A549 (cell line): Measurements from ENCODE around the gene KIF16B. TPM values are rescaled to one million over a fixed set of nuclear protein-coding genes. Genes with fewer than 3 reads are reported as not detected.
"Not testable (repeated sequence)": the region's sequence is repeated elsewhere in the genome, so short reads cannot be mapped to it uniquely, and the experiment has no call there.

Source experiments
- ATAC-seq, 2 experiments: fragments of 200-7000 bp in 1 of 2; fragments of >200 bp in 1 of 2; cut with Nextera tagmentation in 1 of 2; cut with Tn5 transposase in 1 of 2; 3 replicates each; pipeline versions ENCODE4 v1.8.0 to v1.9.1; 2018 to 2020; ENCODE audit warnings: mild to moderate bottlenecking in 1 of 2, moderate library complexity in 1 of 2
- CTCF ChIA-PET: fragments of 300-600 bp; sonication (Branson Sonifier 250); formaldehyde crosslinking; extraction: SDS; loops from one replicate; lab custom pipeline; 2021; ENCODE audit warnings: antibody characterized with exemption, inconsistent platforms; lab: Yijun Ruan, JAX
- POLR2A ChIA-PET: fragments of 350-600 bp; formaldehyde crosslinking; extraction: SDS; loops from one replicate; lab custom pipeline; 2021; ENCODE audit warnings: antibody characterized with exemption, inconsistent platforms; lab: Yijun Ruan, JAX
- DNase-seq, 2 experiments: peaks; one replicate each; pipeline versions ENCODE4 v3.0.0 to v3.0.0-alpha.2; 2011 to 2016; ENCODE audit warnings: low read depth in 1 of 2, low spot score in 1 of 2
- FAIRE-seq: peaks from 2 replicates; lab custom pipeline; 2011; peaks lifted over from hg19 to GRCh38; lab: Jason Lieb, UNC
- H3K27ac ChIP-seq, 2 experiments: fragments of >200 bp; sonication (Bioruptor Twin); formaldehyde crosslinking; 3 replicates each; pipeline ENCODE4 v1.5.1; 2016 to 2017
- H3K4me1 ChIP-seq: fragments of >200 bp; sonication (Bioruptor Twin); formaldehyde crosslinking; 3 replicates; pipeline ENCODE4 v1.6.1; 2016
- H3K4me2 ChIP-seq: fragments of >200 bp; sonication (Bioruptor Twin); formaldehyde crosslinking; 3 replicates; pipeline ENCODE4 v1.6.1; 2016
- H3K4me3 ChIP-seq: fragments of >200 bp; sonication (Bioruptor Twin); formaldehyde crosslinking; 3 replicates; pipeline ENCODE4 v1.5.1; 2016
- H3K9me3 ChIP-seq: fragments of >200 bp; sonication (Bioruptor Twin); formaldehyde crosslinking; 3 replicates; pipeline ENCODE4 v1.6.1; 2016
- BHLHE40 ChIP-seq: IDR thresholded peaks from 2 replicates; pipeline ENCODE4 v1.6.1; 2012; ENCODE audit warnings: low read depth, low read length, inconsistent platforms
- CEBPB ChIP-seq, 2 experiments: fragments of >200 bp in 1 of 2; sonication (Bioruptor Twin) in 1 of 2; formaldehyde crosslinking in 1 of 2; IDR thresholded peaks; 2 replicates each; pipeline ENCODE4 v1.6.1; 2012 to 2016
- EHF ChIP-seq: fragments of 250-450 bp; sonication (Bioruptor Pico); IDR thresholded peaks from 2 replicates; pipeline ENCODE4 v1.5.0; 2020; ENCODE audit warnings: mild to moderate bottlenecking
- ESRRA ChIP-seq: fragments of 150-350 bp; IDR thresholded peaks from 2 replicates; pipeline ENCODE4 v1.6.1; 2014; ENCODE audit warnings: mild to moderate bottlenecking, low read length, borderline replicate concordance
- FOSB ChIP-seq: fragments of 250-450 bp; sonication (Bioruptor Pico); IDR thresholded peaks from 2 replicates; pipeline ENCODE4 v1.5.0; 2020; ENCODE audit warnings: mild to moderate bottlenecking, moderate library complexity
- HEYL ChIP-seq: fragments of 250-450 bp; sonication (Bioruptor Pico); IDR thresholded peaks from 2 replicates; pipeline ENCODE4 v1.8.0; 2021; ENCODE audit warnings: mild to moderate bottlenecking, moderate library complexity
- MAZ ChIP-seq: fragments of 150-350 bp; IDR thresholded peaks from 2 replicates; pipeline ENCODE4 v1.6.1; 2014; ENCODE audit warnings: antibody characterized with exemption, low read depth, low read length, borderline replicate concordance
- NR3C1 ChIP-seq: fragments of >200 bp; sonication (Bioruptor Twin); formaldehyde crosslinking; IDR thresholded peaks from 3 replicates; pipeline ENCODE4 v1.6.1; 2017
- PHF8 ChIP-seq: fragments of 200-600 bp; sonication (generic); IDR thresholded peaks from 2 replicates; pipeline ENCODE4 v1.6.1; 2016; ENCODE audit warnings: low read depth, mild to moderate bottlenecking, antibody characterized with exemption, moderate library complexity, borderline replicate concordance
- RFX5 ChIP-seq: fragments of 450-650 bp; IDR thresholded peaks from 2 replicates; pipeline ENCODE4 v1.7.1; 2014; ENCODE audit warnings: antibody characterized with exemption, mild to moderate bottlenecking, moderate library complexity
- RNF2 ChIP-seq: fragments of 200-600 bp; sonication (generic); IDR thresholded peaks from 2 replicates; pipeline ENCODE4 v1.6.1; 2016; ENCODE audit warnings: low read depth, mild to moderate bottlenecking, antibody characterized with exemption, moderate library complexity, borderline replicate concordance
- SMC3 ChIP-seq: fragments of >200 bp; sonication (Bioruptor Twin); formaldehyde crosslinking; IDR thresholded peaks from 3 replicates; pipeline ENCODE4 v1.6.1; 2018; ENCODE audit warnings: inconsistent platforms
- ZC3H11A ChIP-seq: fragments of 450-650 bp; IDR thresholded peaks from 2 replicates; pipeline ENCODE4 v1.6.1; 2014; ENCODE audit warnings: antibody characterized with exemption, mild to moderate bottlenecking
- WGBS: methylation state at CpG from one replicate; pipeline ENCODE4 v1.1.6; 2017; ENCODE audit errors: missing lambda C conversion rate; 5-methylcytosine and 5-hydroxymethylcytosine counted together
- polyA plus RNA-seq, 4 experiments: library from polyadenylated mRNA; depleted of rRNA in 3 of 4; stranded (reverse); fragments of >200 nt; fragmentation: RNase III in 1 of 4; extraction: RNeasy Plus Mini Kit Qiagen cat#74134 plus additional on column Dnase treatment in 1 of 4; gene quantifications; 2 replicates in 3 of 4; 3 replicates in 1 of 4; pipeline ENCODE4 v1.2.3, GENCODE V29; 2011 to 2017
- TF ChIP-seq, protein P1 (sequence below): fragments of 200-600 bp; sonication (generic); IDR thresholded peaks from 2 replicates; pipeline ENCODE4 v1.6.1; 2016; ENCODE audit warnings: antibody characterized with exemption, mild to moderate bottlenecking, moderate library complexity
- TF ChIP-seq, protein P2 (sequence below): fragments of 150-350 bp; IDR thresholded peaks from 2 replicates; pipeline ENCODE4 v1.6.1; 2014; ENCODE audit warnings: low read depth, mild to moderate bottlenecking, low read length
- TF ChIP-seq, protein P3 (sequence below): fragments of 250-450 bp; sonication (Bioruptor Pico); IDR thresholded peaks from 2 replicates; pipeline ENCODE4 v1.5.0; 2020; ENCODE audit warnings: low read depth, mild to moderate bottlenecking, moderate library complexity
- TF ChIP-seq, protein P4 (sequence below): fragments of >200 bp; sonication (Bioruptor Twin); formaldehyde crosslinking; IDR thresholded peaks from 3 replicates; pipeline ENCODE4 v1.6.1; 2016
- TF ChIP-seq, protein P5 (sequence below): IDR thresholded peaks from 2 replicates; pipeline ENCODE4 v1.6.1; 2012

Gene KIF16B
- polyA plus RNA-seq, 2 of the 4 experiments (the other 2 are of a cell fraction), result 14.1 to 23.3 TPM

DNA sequence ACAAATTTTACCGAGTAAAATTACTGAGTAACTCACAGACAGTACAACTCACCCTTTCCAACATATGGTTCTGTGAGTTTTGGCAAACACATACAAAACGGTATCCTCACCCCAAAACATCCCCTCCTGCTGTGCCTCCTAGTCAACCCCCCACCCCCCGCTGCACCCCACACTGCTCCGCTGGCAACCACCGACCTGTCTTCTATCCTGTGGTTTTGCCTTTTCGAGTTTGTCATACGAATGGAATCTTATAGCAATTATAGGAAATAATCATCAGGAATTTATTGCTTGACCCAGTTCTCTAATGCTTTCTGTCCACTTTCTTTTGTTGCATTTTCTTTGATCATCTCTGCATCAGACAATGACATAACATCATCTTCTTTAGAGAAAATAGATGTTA, 312.3 kb downstream of the KIF16B start:
- POLR2A ChIA-PET, result no interaction called here
- CTCF ChIA-PET, result no interaction called here
- ATAC-seq, result no peak
- no peaks in the 10 kb centered on the region; the same call in 2 of the 3 replicates for H3K9me3 ChIP-seq
- no peak overlapping the region for H3K4me3 ChIP-seq
- 35% methylated on average over 7 of the region's 7 CpGs for WGBS
- DNase-seq, result no peak
- FAIRE-seq, result no peak
- H3K27ac ChIP-seq, result no peak overlapping the region
- no peak overlapping the region for H3K4me2 ChIP-seq
- no peak for TF ChIP-seq PHF8
- no peak for TF ChIP-seq SMC3
- no peak for TF ChIP-seq EHF (CRISPR knock-in tag)
- TF ChIP-seq, protein P1, sequence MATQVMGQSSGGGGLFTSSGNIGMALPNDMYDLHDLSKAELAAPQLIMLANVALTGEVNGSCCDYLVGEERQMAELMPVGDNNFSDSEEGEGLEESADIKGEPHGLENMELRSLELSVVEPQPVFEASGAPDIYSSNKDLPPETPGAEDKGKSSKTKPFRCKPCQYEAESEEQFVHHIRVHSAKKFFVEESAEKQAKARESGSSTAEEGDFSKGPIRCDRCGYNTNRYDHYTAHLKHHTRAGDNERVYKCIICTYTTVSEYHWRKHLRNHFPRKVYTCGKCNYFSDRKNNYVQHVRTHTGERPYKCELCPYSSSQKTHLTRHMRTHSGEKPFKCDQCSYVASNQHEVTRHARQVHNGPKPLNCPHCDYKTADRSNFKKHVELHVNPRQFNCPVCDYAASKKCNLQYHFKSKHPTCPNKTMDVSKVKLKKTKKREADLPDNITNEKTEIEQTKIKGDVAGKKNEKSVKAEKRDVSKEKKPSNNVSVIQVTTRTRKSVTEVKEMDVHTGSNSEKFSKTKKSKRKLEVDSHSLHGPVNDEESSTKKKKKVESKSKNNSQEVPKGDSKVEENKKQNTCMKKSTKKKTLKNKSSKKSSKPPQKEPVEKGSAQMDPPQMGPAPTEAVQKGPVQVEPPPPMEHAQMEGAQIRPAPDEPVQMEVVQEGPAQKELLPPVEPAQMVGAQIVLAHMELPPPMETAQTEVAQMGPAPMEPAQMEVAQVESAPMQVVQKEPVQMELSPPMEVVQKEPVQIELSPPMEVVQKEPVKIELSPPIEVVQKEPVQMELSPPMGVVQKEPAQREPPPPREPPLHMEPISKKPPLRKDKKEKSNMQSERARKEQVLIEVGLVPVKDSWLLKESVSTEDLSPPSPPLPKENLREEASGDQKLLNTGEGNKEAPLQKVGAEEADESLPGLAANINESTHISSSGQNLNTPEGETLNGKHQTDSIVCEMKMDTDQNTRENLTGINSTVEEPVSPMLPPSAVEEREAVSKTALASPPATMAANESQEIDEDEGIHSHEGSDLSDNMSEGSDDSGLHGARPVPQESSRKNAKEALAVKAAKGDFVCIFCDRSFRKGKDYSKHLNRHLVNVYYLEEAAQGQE, result no peak
- TF ChIP-seq, protein P2, sequence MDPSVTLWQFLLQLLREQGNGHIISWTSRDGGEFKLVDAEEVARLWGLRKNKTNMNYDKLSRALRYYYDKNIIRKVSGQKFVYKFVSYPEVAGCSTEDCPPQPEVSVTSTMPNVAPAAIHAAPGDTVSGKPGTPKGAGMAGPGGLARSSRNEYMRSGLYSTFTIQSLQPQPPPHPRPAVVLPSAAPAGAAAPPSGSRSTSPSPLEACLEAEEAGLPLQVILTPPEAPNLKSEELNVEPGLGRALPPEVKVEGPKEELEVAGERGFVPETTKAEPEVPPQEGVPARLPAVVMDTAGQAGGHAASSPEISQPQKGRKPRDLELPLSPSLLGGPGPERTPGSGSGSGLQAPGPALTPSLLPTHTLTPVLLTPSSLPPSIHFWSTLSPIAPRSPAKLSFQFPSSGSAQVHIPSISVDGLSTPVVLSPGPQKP, result no peak
- no peak for TF ChIP-seq BHLHE40
- no peak for TF ChIP-seq RNF2
- no peak for TF ChIP-seq MAZ
- TF ChIP-seq, protein P3, sequence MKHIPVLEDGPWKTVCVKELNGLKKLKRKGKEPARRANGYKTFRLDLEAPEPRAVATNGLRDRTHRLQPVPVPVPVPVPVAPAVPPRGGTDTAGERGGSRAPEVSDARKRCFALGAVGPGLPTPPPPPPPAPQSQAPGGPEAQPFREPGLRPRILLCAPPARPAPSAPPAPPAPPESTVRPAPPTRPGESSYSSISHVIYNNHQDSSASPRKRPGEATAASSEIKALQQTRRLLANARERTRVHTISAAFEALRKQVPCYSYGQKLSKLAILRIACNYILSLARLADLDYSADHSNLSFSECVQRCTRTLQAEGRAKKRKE, result no peak
- TF ChIP-seq, protein P4, sequence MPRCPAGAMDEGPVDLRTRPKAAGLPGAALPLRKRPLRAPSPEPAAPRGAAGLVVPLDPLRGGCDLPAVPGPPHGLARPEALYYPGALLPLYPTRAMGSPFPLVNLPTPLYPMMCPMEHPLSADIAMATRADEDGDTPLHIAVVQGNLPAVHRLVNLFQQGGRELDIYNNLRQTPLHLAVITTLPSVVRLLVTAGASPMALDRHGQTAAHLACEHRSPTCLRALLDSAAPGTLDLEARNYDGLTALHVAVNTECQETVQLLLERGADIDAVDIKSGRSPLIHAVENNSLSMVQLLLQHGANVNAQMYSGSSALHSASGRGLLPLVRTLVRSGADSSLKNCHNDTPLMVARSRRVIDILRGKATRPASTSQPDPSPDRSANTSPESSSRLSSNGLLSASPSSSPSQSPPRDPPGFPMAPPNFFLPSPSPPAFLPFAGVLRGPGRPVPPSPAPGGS, result no peak
- no peak for TF ChIP-seq CEBPB (IDR thresholded peaks at IDR 0.05)
- no peak for TF ChIP-seq RFX5
- TF ChIP-seq NR3C1, result no peak
- TF ChIP-seq ZC3H11A, result no peak
- TF ChIP-seq ESRRA, result no peak
- TF ChIP-seq FOSB (CRISPR knock-in tag), result no peak
- TF ChIP-seq HEYL (CRISPR knock-in tag), result no peak
- TF ChIP-seq, protein P5, sequence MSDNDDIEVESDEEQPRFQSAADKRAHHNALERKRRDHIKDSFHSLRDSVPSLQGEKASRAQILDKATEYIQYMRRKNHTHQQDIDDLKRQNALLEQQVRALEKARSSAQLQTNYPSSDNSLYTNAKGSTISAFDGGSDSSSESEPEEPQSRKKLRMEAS, result no peak
- TF ChIP-seq, all 56 proteins: peak for 0
- no peaks in the 10 kb centered on the region for H3K4me1 ChIP-seq

DNA sequence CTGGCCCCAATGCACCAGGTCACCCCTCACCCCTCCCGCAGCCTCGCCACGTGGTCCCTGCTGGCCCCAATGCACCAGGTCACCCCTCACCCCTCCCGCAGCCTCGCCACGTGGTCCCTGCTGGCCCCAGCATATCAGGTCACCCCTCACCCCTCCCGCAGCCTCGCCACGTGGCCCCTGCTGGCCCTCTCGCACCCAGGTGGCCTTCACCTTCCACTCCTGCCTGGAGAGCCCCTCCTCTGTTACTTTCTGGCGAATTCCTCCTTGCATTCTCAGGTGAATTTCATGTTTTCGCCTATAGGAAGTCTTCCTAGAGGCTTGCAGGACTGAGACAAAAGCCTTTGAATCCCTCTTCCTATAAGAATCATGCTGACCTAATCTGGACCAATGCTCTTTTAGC, 313.1 kb downstream of the KIF16B start:
- POLR2A ChIA-PET, H3K27ac ChIP-seq, H3K4me1 ChIP-seq, CTCF ChIA-PET, FAIRE-seq, ATAC-seq, DNase-seq, H3K4me3 ChIP-seq, H3K4me2 ChIP-seq, H3K9me3 ChIP-seq: not testable (repeated sequence)
- WGBS, result 41% methylated on average over 7 of the region's 12 CpGs
